ENCODE results near the gene IZUMO4.

- TF ChIP-seq CTCF (conservative IDR thresholded peaks at IDR 0.05 in 1 of 2, IDR thresholded peaks at IDR 0.05 in 1 of 2; ENCODE audit: extremely low read depth in 1 of 2, insufficient read depth in 1 of 2, low read depth in 1 of 2, low read length in 2 of 2) (no peak), EZH2 (IDR thresholded peaks at IDR 0.05; ENCODE audit: borderline replicate concordance, low read length) (no peak)
These were observed 17.5 kb downstream of the IZUMO4 start for GRCh38 chr19:2114218-2114617.
